DMS79 (cell line): ENCODE measurements around the gene CADPS2.

ENCODE experiments used
- DNase-seq: peaks from one replicate; lab custom pipeline; 2025; lab: John Stamatoyannopoulos, UW

Gene CADPS2

GRCh38 chr7:122310119-122311021 lies 575.9 kb downstream of the CADPS2 start:
- DNase-seq, result no peak

GRCh38 chr7:122309421-122309820 lies 576.8 kb downstream of the CADPS2 start:
- DNase-seq, result no peak

DNA sequence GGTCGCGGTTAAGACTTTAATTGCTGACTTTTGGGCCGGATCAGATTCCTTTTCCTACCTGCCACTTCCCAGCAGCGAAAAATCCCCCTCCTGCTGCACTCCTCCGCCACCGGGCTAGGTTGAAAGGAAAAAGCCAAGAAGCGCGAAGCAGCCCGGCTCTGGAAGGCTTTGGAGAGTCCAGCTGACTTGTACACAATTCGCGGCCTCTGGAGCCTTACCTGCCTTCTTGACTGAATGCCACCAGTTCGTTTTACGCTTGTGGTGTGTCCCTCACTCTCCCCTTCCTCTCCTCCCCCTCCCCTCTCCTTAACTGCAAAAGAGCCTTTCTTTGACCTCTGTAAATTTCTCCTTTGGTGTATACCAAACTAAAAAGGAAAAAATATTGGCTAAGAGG lies 579.0 kb downstream of the CADPS2 start:
- DNase-seq, result no peak

- DNase-seq, result no peak
Measured at GRCh38 chr7:122306320-122307227, 579.7 kb downstream of the CADPS2 start.

DNA sequence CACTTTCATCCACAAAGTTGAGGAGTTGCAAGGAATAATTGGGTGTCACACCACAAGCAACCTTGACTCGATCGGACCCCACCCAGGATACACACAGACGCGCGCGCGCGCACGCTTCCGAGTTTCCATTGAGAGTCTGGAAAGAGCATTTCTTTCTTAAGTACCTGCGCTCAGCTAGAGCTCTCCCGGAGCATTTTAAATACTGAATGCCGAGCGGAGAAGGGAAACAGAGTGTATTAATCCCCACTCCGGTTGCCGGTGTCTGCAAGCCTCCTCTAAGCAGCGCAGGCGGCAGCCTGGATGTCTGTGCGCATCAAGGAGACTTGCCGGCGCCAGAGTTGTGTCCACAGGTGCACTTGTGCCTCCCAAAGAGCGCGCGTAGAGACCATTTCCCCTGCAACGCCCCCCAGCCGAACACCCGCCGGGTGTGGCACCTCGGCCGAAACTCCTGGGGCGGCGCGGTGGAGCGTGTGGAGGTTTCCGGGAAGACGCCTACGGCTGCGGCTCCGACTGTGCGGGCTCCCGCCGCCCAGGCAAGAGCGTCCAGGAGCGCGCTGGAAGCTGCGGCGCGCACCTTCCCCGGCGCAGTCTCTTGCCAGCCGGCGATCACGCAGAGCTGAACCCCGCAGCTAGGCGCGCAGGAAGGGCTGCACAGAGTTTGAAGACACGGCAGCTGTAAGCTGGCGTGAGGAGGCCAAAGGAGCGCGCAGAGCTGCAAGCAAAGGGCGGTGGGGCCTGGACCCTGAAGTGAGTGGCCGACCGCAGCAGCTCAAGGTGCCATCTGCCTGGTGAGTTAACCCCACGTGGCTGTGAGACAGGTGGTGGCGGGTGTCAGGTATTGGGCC lies 580.6 kb downstream of the CADPS2 start:
- DNase-seq, result no peak

DNA sequence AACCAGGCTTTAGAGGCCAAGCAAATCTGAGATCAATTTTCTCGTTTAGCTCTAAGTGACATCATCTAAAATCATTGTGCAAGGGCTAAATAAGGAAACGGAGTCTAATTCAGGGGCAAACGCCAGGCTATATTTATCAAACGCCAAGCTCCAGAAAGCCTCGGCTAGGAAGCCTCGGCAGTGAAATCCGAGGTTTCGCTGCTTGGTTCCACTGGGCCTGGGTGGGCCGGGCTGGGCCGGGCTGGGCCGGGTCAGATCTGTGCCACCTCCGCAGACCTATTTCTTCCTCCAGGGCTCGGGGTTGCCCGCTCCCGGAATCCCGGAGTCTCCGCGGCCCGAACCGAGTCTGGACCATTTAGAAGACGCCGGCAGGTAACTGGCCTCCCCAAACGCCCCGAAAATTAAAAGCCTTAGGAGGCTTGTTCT lies 581.3 kb downstream of the CADPS2 start:
- no peak for DNase-seq

- no peak for DNase-seq
Measured at GRCh38 chr7:122304319-122304975, 581.8 kb downstream of the CADPS2 start, which contains the start of gene FEZF1. TSS of gene FEZF1 (minus strand) at chr7:122304750. CDS start at chr7:122304437, 313 bp downstream.

DNA sequence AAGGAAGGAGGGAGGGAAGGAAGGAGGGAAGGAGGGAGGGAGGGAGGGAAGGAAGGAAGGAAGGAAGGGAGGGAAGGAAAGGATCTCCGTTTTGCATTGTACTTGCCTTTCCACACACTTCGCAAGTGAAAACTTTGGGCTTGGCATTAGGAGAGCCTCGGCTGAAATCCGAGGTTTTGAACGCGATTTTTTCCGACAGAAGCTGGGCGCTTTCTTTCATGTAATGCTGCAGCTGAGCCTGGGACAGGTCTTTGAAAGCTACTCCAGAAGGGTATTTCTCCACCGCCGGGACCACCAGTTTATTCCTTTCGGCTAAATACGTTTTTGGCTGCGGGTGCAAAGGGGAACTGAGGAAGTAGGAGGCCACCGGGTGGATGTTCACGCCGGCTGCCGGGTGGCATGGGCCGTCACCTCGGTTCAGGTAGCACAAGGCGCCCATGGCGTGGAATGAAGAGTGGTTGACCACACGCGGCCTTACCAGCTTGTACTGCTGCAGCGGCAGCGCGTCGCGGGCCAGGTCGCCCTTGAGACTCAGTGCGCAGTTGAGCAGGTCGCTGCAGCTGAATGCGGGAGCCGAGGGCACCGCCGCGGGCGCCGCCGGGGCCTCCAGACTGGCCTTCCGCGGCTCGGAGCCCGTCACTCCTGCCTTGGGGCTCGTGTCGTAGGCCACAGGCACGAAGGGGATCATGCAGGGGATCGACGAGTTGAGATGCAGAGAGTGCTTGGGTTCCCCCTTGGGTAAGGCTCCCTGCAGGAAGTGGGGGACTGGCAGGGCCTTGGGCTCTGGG lies 582.5 kb downstream of the CADPS2 start:
- no peak for DNase-seq

DNA sequence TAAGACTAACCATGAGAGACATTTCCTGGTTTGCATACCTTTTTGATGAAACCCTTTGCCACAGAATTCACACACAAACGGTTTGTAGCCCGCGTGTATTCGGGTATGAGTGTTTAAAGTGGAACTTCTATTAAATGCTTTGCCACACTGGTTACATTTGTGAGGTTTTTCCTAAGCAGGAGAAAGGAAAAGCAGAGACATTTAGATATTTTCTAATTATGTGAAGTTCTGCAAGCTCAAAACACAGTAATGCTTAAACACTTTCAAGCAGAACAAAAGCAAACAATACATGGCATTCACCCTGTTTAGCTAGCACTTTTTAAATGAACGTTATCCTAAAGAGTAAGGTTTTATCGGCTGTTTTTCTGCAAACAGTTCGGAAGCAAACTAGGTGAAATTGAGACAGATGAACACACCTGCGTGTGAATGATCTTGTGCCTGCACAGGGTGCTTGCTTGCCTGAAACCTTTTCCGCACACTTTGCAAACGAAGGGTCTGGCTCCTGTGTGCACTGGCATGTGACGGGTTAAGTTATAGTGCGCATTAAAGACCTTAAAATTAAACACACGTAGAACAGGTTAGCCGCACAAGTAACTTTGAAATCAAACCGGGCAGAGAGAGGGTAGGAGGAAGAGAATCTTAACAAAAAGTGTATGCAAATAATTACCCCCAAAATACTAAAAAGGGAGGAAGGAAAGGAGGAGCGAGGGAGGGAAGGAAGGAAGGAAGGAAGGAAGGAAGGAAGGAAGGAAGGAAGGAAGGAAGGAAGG lies 583.3 kb downstream of the CADPS2 start:
- no peak for DNase-seq

GRCh38 chr7:122301858-122302760 lies 584.2 kb downstream of the CADPS2 start:
- DNase-seq, result no peak

DNA sequence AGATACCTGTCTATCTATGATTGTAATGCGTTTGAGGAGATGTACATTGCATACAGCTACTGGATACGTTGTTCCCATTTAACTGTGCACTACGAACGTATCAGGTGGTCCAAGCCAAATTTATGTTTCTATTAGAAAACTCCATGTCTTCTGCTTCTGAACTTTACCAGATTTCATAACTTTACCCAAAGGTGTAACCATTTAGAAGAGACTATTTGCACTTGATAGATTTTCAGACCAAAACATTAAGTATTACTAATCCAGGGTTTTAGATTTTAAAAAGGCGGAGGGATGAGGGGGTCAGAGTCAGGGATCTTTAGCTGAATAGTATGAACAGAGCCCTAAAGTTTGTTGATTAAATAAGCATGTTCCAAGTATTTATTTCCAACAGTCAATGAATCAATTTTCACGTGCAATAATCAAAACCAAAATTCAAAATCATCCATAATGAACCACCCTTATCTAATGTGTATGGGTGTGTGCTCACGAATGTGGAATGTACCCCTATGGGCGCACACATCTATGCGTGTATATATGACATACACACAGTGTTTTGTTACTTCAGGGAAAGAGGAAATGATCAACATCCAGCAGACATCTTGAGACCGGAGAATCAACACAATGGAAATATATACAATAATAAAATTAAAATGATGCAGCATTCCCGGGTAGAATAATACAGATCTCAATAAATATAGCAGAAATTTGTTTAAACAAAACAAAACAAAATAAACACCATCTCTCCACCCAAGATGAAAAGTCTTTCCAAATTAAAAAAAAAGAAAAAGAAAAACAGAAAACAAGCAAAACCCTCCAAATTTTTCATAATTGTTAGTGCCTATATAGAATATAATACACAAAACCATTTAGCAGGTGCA lies 585.1 kb downstream of the CADPS2 start:
- no peak for DNase-seq

DNA sequence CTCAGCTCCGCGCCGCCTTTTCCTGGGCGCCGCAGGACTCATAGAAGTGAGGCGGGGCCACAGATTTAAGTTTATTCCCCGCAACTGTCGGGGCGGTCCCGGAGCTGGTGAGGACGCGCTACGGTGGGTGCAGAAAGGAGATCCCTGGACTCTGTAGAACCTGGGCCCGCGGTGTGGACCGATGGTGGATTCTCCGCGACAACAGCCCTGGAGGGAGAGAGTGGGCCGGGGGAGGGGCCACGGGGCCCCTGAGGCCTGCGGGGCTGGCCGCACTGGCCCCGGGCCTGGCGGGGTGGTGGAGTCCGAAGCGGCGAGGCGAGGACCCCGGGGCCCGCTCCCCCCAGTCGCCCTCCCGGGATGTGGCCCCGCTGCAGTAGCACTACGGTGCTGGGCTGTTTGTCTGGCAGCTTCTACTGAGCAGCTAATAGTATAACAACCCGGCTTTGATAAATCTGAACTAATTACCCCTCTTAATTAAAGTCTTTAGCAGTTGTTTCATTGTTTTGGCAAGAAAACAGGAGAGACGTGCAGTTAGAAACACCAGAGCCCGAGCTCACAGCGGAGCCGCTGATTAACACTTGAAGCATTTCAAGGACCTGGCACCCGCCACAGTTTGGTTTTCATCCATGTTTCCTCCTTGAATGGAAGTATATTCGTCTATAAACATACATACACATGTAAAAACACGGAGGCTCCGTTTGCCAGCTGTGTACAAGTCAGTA lies 585.9 kb downstream of the CADPS2 start:
- DNase-seq, result no peak

- no peak for DNase-seq
Measured at GRCh38 chr7:122299624-122300210, 586.5 kb downstream of the CADPS2 start.

- DNase-seq, result no peak
Measured at GRCh38 chr7:122298618-122299017, 587.6 kb downstream of the CADPS2 start.

DNA sequence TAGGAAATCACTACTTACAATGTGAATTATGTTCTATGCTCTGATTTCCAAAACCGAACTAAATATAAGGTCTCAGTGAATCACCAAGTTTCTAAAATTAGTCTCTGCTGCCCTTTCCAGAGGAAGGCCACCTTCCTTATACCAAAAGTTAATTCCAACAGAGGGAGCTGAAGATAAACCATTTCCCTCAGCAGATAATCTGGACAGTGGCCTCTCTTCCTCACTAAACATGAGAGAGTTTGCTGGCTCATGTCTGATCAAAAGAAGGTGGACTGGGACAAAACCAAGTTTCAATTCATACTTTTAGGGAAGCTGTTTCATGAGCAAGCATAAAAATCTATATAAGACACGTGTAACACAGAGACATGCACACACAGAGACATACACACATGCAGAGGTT lies 588.1 kb downstream of the CADPS2 start:
- no peak for DNase-seq

DNA sequence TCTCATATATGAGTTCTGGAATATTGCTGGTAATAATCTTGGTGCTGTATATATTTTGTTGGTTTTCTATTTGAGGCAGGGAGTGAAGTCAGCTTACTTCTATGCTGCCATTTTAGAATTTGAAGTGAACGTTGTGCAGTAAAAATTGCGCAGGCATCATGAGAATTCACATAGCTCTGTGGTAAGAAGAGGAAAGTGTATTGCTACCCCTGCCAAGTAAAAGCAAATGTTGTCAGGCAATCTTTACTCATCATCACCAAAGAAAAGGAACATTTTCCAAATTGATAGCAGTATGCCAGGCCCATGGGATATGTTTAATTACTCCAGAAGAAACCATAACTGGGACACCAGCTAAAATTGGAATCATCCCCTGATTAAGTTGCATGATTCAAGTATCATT lies 595.1 kb downstream of the CADPS2 start:
- DNase-seq, result no peak

DNA sequence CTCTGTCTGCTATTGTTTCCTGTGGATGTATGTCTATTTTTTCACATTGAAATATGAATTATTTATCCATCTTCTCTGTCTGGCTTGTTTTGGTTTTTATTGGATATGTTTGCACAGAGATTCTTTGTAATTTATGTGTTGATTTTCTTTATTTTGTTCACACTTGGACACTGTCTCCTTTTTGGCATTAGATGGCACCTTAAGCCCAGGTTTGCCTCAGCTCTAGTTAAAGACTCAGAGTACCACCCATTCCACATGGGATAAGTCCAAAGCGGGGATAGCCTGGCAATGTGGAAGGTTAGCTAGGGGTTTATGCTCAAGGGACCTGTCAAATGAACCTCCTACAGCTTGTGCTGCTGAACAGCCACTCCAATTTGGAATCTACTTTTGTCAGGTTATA lies 595.8 kb downstream of the CADPS2 start:
- DNase-seq, result no peak
